HCT116 (cell line): ENCODE measurements around the gene PRMT7.

ENCODE experiments used
- POLR2AphosphoS5 ChIP-seq: IDR thresholded peaks from 2 replicates; pipeline ENCODE4 v1.6.1; 2011; ENCODE audit warnings: mild to moderate bottlenecking, low read depth, low read length, moderate library complexity
- SP1 ChIP-seq: IDR thresholded peaks from 2 replicates; pipeline ENCODE4 v1.6.1; 2012; ENCODE audit warnings: low read depth

- TF ChIP-seq POLR2AphosphoS5, result no peak
- TF ChIP-seq SP1, result no peak
Measured at GRCh38 chr16:68282064-68282452, 28.8 kb upstream of the PRMT7 start.
